Choroid plexus epithelial cell (primary cell): ENCODE measurements around the gene ALK.
A peak's percentile ranks its signal among the peaks of the same experiment; 100 is the strongest.

Experiments used
- DNase-seq: peaks from one replicate; pipeline ENCODE4 v3.0.0-alpha.2; 2010; ENCODE audit warnings: low read depth
- H3K4me3 ChIP-seq: 2 replicates; pipeline ENCODE4 v1.5.1; 2011; ENCODE audit warnings: low read depth, mild to moderate bottlenecking, control low read depth, low read length, moderate library complexity
- TF ChIP-seq, protein P1 (sequence below): conservative IDR thresholded peaks from 2 replicates; pipeline ENCODE4 v1.5.1; 2011; ENCODE audit warnings: low read depth, mild to moderate bottlenecking, control low read depth, inconsistent platforms, low read length, moderate library complexity

Gene ALK

DNA sequence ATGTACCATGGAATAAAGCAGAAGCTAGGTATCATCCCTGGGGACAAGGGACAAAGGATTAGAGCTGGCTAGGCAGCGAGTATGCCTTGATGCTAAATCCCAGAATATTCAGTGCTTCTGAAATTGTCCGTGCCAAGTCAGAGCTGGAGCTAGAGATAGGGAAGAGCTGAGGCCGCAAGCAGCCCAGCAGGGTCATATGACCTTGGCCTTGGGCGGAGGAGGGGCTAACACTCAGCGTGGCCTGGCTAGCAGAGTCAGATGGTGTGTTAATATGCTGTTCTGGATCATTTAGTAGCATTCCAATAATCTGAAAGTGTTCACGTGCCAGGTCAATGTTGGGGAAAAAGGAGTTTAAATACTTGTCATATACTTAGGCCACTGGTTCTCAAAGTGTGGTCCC is 431.3 kb downstream of the ALK start:
- TF ChIP-seq, protein P1, sequence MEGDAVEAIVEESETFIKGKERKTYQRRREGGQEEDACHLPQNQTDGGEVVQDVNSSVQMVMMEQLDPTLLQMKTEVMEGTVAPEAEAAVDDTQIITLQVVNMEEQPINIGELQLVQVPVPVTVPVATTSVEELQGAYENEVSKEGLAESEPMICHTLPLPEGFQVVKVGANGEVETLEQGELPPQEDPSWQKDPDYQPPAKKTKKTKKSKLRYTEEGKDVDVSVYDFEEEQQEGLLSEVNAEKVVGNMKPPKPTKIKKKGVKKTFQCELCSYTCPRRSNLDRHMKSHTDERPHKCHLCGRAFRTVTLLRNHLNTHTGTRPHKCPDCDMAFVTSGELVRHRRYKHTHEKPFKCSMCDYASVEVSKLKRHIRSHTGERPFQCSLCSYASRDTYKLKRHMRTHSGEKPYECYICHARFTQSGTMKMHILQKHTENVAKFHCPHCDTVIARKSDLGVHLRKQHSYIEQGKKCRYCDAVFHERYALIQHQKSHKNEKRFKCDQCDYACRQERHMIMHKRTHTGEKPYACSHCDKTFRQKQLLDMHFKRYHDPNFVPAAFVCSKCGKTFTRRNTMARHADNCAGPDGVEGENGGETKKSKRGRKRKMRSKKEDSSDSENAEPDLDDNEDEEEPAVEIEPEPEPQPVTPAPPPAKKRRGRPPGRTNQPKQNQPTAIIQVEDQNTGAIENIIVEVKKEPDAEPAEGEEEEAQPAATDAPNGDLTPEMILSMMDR: no peak
- H3K4me3 ChIP-seq: no peak overlapping the region
- DNase-seq: no peak

DNA sequence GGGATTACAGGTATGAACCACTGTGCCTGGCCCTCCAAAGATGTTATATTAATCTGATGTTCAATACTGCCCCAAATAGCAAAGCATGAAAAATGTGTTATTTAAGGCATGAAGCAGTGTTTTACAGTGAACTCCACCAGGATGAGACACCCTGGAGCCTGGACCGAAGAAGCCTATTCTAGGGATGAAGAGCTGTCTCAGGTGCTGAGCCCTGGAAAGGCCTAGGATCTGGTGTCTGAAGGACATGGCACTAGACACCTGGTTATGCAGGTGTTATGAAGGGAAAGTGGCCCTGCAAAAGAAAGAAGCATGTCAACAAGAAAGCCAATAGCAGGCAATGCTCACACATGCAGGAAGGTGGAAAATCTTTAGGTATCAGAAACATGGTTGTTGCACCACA is 431.8 kb downstream of the ALK start:
- no peak for DNase-seq
- no peak overlapping the region for H3K4me3 ChIP-seq
- TF ChIP-seq, protein P1: no peak

DNA sequence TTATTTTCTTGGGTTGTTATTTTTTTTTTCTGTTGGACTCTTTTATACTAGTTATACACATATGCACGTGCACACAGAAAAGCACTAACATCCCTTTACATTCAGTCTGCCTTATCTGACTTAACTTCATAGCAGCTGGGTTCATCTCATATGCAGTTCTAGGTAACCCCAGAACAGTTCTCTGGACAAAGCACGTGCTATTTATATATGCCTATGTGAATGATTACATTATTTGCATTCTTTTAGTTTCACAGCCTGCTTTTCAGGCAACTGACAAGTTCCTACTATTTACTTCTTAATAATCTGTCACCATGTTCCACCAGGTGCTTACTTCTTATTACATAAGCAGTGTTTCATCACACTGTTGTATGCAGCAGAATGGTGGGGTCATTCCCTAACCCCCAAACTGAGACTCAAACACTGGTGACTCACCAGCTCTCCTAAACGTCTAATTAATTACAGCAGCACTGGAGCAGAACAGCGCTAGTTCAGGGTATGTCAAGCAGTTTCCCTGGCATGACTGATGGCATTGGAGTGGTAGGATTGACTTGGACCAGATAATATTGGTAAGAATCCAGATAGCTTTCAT is 433.3 kb downstream of the ALK start:
- no peak overlapping the region for H3K4me3 ChIP-seq
- peak; percentile 60 for DNase-seq
- TF ChIP-seq, protein P1: no peak

DNA sequence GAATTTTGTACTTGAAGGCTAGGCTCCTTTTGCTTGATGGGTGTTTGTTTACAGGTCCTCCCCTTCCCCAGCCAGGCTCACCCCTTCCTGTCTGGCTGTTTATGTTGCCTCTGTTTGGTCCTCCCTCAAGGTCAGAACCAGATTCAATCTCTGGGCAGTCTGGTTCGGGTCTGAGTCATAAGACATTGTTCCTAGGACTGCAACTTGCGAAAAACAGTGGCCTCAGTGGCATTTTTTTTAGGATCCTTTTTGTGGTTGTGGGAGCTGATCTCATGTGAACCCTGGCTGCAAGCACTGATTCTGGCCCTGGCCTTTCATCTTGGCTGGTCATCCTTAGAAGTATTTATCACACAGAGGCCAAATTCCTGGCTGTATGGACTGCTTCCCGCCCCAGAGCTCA is 435.8 kb downstream of the ALK start:
- no peak overlapping the region for H3K4me3 ChIP-seq
- peak; percentile 20 for DNase-seq
- TF ChIP-seq, protein P1: no peak

DNA sequence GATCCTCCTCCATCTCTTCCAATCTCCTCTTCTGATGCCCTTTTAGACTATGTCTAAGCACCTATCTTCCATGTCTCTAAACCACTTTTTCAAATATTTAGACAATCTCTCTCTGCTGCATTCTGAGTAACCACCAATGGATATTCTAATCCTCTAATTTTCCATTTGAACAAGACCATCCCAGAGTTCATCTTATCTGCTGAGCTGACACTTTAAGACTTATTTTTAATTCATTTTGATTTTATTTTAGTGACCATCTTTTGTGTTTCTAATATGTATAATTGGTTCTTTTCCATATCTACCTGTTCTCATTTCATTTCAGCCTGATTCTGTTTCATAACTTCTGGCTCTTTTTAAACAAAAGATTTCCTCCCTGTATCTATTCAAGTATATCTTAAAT is 436.3 kb downstream of the ALK start:
- DNase-seq: no peak

DNA sequence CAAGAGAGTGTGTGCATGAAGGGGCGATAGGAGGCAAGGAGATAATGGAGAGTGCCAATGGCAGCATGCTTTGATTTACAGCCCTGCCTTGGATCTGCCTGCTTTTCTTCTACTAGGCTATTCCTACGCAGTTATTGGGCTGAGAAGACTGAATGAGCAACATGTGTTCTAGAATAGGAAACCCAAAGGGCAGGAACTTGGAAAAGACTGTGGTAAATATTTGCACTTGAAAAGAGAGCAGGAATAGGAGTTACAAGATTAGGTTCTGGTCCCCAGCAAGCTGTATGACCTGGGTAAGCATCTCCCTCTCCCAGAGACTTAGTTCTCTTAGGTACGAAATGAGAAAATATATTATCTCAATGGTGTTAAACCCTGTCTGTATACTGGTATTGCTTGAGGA is 438.5 kb downstream of the ALK start:
- TF ChIP-seq, protein P1: no peak
- no peak overlapping the region for H3K4me3 ChIP-seq
- DNase-seq: no peak

More for the DNA sequence above, 436.3 kb downstream of the ALK start:
- no peak overlapping the region for H3K4me3 ChIP-seq
- TF ChIP-seq, protein P1: no peak

DNA sequence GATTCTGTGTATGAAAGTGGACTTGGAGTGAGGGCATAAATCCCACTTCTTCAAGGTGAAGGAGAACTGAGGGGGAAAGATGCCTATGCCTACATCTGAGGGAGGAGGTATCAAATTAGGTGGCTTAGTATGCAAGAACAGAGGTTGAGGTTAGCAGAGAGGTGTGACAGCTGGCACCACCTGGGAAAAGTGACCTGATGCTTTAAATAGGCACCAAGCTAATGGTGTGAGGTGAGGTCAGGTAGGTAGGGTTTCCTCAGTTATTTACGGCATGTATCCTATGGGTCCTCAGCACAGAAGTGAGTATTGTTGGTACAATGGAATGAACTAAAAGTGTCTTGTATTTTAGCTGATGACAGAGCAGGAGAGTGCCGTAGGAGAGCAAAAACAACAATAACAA is 439.0 kb downstream of the ALK start:
- no peak for DNase-seq
- H3K4me3 ChIP-seq: no peak overlapping the region
- TF ChIP-seq, protein P1: no peak
